ENCODE measurements around the gene CKB. TPM values are rescaled to one million over a fixed set of nuclear protein-coding genes. Genes with fewer than 3 reads are reported as not detected.

The CKB gene
- total and polyA plus RNA-seq, 2 donors (not counting 1 experiment from before 2014, with no cell fraction given) = 65.2 to 136 TPM

- no peak for DNase-seq (ENCODE audit: low read depth in 2 of 2)
- Histone ChIP-seq H3K79me2 (ENCODE audit: control insufficient read depth, insufficient read depth, low read length) (peaks cover 10% of the 10 kb centered on the region), H3K4me1 (ENCODE audit: control insufficient read depth, extremely low read depth, insufficient read depth, low read length) (no peaks in the 10 kb centered on the region), H2AFZ (ENCODE audit: low read length) (no peak overlapping the region), H3K36me3 (ENCODE audit: control insufficient read depth, insufficient read depth, low read length) (peaks cover 35% of the 10 kb centered on the region), H3K27me3 (ENCODE audit: control insufficient read depth, insufficient read depth, low read length) (no peaks in the 10 kb centered on the region), H3K9ac (ENCODE audit: insufficient read depth, low read length) (no peak overlapping the region), H3K9me3 (ENCODE audit: control insufficient read depth, insufficient read depth, low read depth, low read length) (no peaks in the 10 kb centered on the region), H3K4me3 (replicated peaks in 1 of 4; ENCODE audit: control extremely low read depth in 1 of 4, insufficient read depth in 1 of 4, low read depth in 3 of 4, low read length in 4 of 4) (no peak overlapping the region), H3K27ac (ENCODE audit: insufficient read depth, low read length) (no peak overlapping the region), H3K4me2 (ENCODE audit: extremely low read depth, insufficient read depth, low read length) (no peak overlapping the region), H4K20me1 (ENCODE audit: control insufficient read depth, extremely low read depth, insufficient read depth, low read length) (no peaks in the 10 kb centered on the region)
- TF ChIP-seq CTCF (conservative IDR thresholded peaks at IDR 0.05 in 1 of 2, IDR thresholded peaks at IDR 0.05 in 1 of 2; ENCODE audit: low read depth in 1 of 2, low read length in 2 of 2) (no peak), EZH2 (IDR thresholded peaks at IDR 0.05; ENCODE audit: low read length, missing control alignments) (no peak)
Observed at GRCh38 chr14:103501921-103502669, 20.5 kb downstream of the CKB start.

- Histone ChIP-seq H3K4me2 (ENCODE audit: extremely low read depth, insufficient read depth, low read length) (no peak overlapping the region), H4K20me1 (ENCODE audit: control insufficient read depth, extremely low read depth, insufficient read depth, low read length) (no peaks in the 10 kb centered on the region), H3K27ac (ENCODE audit: insufficient read depth, low read length) (no peak overlapping the region), H3K9me3 (ENCODE audit: control insufficient read depth, insufficient read depth, low read depth, low read length) (no peaks in the 10 kb centered on the region), H2AFZ (ENCODE audit: low read length) (no peak overlapping the region), H3K9ac (ENCODE audit: insufficient read depth, low read length) (no peak overlapping the region), H3K79me2 (ENCODE audit: control insufficient read depth, insufficient read depth, low read length) (peaks cover 10% of the 10 kb centered on the region), H3K27me3 (ENCODE audit: control insufficient read depth, insufficient read depth, low read length) (no peaks in the 10 kb centered on the region), H3K4me3 (replicated peaks in 1 of 4; ENCODE audit: control extremely low read depth in 1 of 4, insufficient read depth in 1 of 4, low read depth in 3 of 4, low read length in 4 of 4) (no peak overlapping the region), H3K36me3 (ENCODE audit: control insufficient read depth, insufficient read depth, low read length) (peaks cover 35% of the 10 kb centered on the region), H3K4me1 (ENCODE audit: control insufficient read depth, extremely low read depth, insufficient read depth, low read length) (no peaks in the 10 kb centered on the region)
- TF ChIP-seq EZH2 (IDR thresholded peaks at IDR 0.05; ENCODE audit: low read length, missing control alignments) (no peak), CTCF (conservative IDR thresholded peaks at IDR 0.05 in 1 of 2, IDR thresholded peaks at IDR 0.05 in 1 of 2; ENCODE audit: low read depth in 1 of 2, low read length in 2 of 2) (no peak)
- DNase-seq (ENCODE audit: low read depth in 2 of 2) = no peak
Observed at GRCh38 chr14:103501041-103501870, 21.4 kb downstream of the CKB start.

All from fibroblast of lung (primary cell).